BE2C (cell line): Measurements from ENCODE around the gene PCCA.

Source experiments
- DNase-seq: peaks from one replicate; pipeline ENCODE4 v3.0.0-alpha.2; 2020
- H3K27me3 ChIP-seq: fragments of 250-450 bp; sonication (Bioruptor Pico); 2 replicates; pipeline ENCODE4 v1.5.1; 2020; ENCODE audit warnings: mild to moderate bottlenecking
- H3K36me3 ChIP-seq: fragments of 250-450 bp; sonication (Bioruptor Pico); 2 replicates; pipeline ENCODE4 v1.5.1; 2020; ENCODE audit warnings: mild to moderate bottlenecking
- H3K4me1 ChIP-seq: fragments of 250-450 bp; sonication (Bioruptor Pico); 2 replicates; pipeline ENCODE4 v1.5.1; 2020
- H3K4me3 ChIP-seq: 2 replicates; pipeline ENCODE4 v1.5.1; 2011; ENCODE audit warnings: low read depth, low read length
- H3K9me3 ChIP-seq: fragments of 250-450 bp; sonication (Bioruptor Pico); 2 replicates; pipeline ENCODE4 v1.5.1; 2020
- TF ChIP-seq, protein P1 (sequence below): IDR thresholded peaks from 2 replicates; pipeline ENCODE4 v1.5.1; 2012; ENCODE audit warnings: mild to moderate bottlenecking, low read depth, low read length

The PCCA gene

DNA sequence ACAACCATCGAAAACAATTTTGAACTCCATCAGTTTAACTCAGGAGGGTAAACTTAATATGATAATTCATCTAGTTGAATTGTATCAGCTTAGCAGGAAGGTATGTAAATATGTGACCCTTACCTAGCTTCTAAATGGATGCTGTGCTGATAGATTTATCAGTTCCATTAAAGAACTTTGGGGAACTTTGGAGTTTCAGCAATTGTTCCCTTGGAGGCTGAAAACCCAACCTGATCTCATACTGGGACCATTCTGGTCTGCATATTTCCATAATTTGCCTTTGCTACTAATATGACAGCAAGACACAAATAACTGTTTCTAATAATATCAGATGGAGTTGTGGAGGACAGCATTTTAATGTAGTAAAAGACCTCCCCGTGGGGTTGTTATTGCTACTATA is 371.9 kb downstream of the PCCA start:
- no peak for DNase-seq
- Histone ChIP-seq H3K4me1 (no peaks in the 10 kb centered on the region; the same call in 1 of the 2 replicates), H3K4me3 (no peak overlapping the region), H3K36me3 (no peaks in the 10 kb centered on the region), H3K9me3 (no peaks in the 10 kb centered on the region), H3K27me3 (no peaks in the 10 kb centered on the region)
- TF ChIP-seq, protein P1, sequence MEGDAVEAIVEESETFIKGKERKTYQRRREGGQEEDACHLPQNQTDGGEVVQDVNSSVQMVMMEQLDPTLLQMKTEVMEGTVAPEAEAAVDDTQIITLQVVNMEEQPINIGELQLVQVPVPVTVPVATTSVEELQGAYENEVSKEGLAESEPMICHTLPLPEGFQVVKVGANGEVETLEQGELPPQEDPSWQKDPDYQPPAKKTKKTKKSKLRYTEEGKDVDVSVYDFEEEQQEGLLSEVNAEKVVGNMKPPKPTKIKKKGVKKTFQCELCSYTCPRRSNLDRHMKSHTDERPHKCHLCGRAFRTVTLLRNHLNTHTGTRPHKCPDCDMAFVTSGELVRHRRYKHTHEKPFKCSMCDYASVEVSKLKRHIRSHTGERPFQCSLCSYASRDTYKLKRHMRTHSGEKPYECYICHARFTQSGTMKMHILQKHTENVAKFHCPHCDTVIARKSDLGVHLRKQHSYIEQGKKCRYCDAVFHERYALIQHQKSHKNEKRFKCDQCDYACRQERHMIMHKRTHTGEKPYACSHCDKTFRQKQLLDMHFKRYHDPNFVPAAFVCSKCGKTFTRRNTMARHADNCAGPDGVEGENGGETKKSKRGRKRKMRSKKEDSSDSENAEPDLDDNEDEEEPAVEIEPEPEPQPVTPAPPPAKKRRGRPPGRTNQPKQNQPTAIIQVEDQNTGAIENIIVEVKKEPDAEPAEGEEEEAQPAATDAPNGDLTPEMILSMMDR: no peak

DNA sequence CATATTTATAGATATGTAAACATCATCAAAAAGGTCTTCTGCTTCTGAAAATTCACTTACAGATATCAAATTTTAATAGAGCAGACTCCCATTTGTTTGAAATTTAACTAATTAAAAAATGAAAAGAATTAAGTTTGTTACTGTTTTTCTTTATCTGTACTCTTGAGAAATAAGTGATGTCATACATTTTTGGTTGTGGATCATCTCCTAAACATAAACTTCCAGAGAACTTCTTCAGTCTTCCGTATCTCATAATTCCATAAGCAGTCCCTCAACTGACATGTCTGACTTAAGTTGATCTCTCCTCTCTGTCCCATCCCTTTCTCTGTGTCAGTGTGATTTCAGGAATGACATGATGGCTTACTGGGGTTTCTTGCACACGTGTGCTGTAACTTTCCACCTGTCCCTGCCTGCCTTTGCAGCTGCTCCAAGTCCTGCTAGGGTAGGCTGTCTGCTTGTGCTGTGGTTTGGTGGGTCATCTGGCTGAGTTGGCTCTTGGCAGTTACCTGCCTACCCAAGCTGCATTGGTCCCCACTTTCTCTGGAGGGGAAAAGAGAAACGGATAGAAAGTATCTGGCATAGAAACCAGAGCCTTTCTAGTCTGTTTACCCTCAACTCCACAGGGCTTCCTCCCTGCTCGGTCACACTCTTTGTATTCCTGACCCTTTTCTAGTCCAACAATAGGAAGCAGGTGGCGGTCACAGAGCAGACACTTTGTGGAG is 372.6 kb downstream of the PCCA start:
- H3K4me3 ChIP-seq: no peak overlapping the region
- H3K36me3 ChIP-seq: no peaks in the 10 kb centered on the region
- H3K27me3 ChIP-seq: no peaks in the 10 kb centered on the region
- DNase-seq: no peak
- H3K9me3 ChIP-seq: no peaks in the 10 kb centered on the region
- H3K4me1 ChIP-seq: no peaks in the 10 kb centered on the region; the same call in 1 of the 2 replicates
- TF ChIP-seq, protein P1: no peak

DNA sequence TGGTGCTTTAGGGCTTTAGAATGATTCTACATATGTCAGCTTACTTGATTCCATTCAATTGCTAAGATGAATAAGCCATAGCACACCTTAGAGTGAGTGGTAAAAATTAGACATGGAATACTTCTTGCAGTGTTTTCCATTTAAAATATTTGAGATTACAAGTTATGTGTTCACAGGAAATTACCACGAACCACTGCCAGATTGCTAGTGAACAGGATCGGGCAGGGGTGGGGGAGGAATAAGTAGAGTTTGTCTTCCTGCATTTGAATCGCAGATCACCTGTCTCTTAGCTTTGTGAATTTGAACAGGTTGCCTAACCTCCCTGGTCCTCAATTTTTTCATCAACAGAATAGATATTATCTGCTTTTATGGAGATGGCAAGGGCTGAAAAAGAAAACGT is 375.1 kb downstream of the PCCA start:
- no peaks in the 10 kb centered on the region for H3K27me3 ChIP-seq
- no peak overlapping the region for H3K4me3 ChIP-seq
- H3K4me1 ChIP-seq: no peaks in the 10 kb centered on the region; the same call in 1 of the 2 replicates
- no peaks in the 10 kb centered on the region for H3K36me3 ChIP-seq
- TF ChIP-seq, protein P1: no peak
- DNase-seq: no peak
- no peaks in the 10 kb centered on the region for H3K9me3 ChIP-seq

DNA sequence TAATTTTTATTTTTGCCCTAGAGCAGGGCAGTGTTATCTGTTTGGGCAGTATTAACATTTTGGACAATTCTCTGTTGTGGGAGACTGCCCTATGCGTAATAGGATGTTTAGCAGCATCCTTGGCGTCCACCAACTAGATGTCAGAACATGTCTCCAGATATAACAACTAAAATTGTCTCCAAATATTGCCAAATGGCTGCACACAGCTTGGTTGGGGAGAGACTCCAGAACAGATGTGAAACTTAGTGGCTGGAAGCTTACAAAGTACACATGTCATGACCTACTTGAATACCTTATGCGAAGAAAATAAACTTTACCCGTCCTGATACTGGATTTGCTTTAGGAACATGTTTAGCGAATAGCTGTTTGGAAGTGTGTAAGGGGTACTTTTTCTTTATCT is 376.7 kb downstream of the PCCA start:
- TF ChIP-seq, protein P1: no peak
- Histone ChIP-seq H3K4me3 (no peak overlapping the region), H3K27me3 (no peaks in the 10 kb centered on the region)

DNA sequence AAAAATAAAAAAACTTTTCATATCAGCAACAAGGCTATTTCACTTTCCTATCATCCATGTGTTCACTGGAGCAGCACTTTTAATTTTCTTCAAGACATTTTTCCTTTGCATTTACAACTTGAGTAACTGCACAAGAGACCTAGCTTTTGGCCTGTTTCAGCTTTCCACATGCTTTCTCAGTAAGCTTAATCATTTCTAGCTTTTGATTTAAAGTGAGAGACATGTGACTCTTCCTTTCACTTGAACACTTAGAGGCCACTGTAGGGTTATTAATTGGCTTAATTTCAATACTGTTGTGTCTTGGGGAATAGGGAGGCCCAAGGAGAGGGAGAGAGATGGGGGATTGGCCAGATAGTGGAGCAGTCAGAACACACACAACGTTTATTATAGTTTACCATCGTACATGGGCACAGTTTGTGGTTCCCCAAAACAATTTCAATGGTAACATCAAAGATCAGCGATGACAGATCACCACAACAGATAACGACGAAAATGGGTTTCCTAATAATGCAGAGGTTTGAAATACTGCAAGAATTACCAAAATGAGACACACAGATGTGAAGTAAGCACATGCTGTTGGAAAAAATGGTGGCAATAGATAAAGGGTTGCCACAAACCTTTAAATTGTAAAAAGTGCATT is 382.1 kb downstream of the PCCA start:
- no peaks in the 10 kb centered on the region for H3K27me3 ChIP-seq
- H3K4me1 ChIP-seq: peaks cover 10% of the 10 kb centered on the region
- no peaks in the 10 kb centered on the region for H3K36me3 ChIP-seq
- TF ChIP-seq, protein P1: no peak
- no peak overlapping the region for H3K4me3 ChIP-seq
- no peak for DNase-seq
- H3K9me3 ChIP-seq: no peaks in the 10 kb centered on the region

More for the DNA sequence above, 376.7 kb downstream of the PCCA start:
- Histone ChIP-seq H3K36me3 (no peaks in the 10 kb centered on the region), H3K9me3 (no peaks in the 10 kb centered on the region), H3K4me1 (no peaks in the 10 kb centered on the region; the same call in 1 of the 2 replicates)
- DNase-seq: no peak

DNA sequence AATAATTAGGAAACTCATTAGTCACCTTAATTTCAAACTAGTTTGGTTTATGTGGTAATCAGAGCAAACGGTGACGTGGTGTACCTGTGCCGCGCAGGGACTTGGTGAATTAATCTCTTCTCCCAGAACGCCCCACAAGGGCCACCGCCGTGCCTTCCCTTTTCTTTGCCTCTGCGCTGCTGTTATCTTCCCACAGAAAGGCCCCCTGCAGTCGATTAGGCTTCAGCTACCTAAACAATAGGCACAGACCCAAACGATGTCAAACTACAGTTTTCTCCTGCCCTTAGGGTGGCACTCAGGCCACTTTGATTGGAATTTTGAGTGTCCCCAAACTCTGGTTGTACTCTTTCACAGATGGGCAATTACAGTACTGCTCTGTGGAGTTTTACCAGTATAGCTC is 384.2 kb downstream of the PCCA start:
- Histone ChIP-seq H3K27me3 (no peaks in the 10 kb centered on the region), H3K4me1 (peaks cover 10% of the 10 kb centered on the region), H3K36me3 (no peaks in the 10 kb centered on the region), H3K9me3 (no peaks in the 10 kb centered on the region), H3K4me3 (no peak overlapping the region)
- no peak for DNase-seq
- TF ChIP-seq, protein P1: 0 out of 2 replicates have a peak, but pooled peaks have one; percentile 3
